Activated CD4-positive, alpha-beta T cell treated with anti-CD3 and anti-CD28 coated beads for 36 hours (primary cell): Measurements from ENCODE around the gene UMAD1. TPM values are rescaled to one million over a fixed set of nuclear protein-coding genes. Genes with fewer than 3 reads are reported as not detected.
"Not testable (repeated sequence)": the region's sequence is repeated elsewhere in the genome, so short reads cannot be mapped to it uniquely, and the experiment has no call there.

Experiments
- ATAC-seq: fragments of 200-7000 bp; cut with Tn5 transposase; one replicate; pipeline ENCODE4 v1.10.0; 2021; ENCODE audit warnings: mild to moderate bottlenecking, moderate library complexity
- CTCF ChIA-PET: fragments of 350-600 bp; sonication (Branson Sonifier 250); formaldehyde crosslinking; loops from one replicate; lab custom pipeline; 2021; ENCODE audit warnings: antibody characterized with exemption; lab: Charles Lee
- POLR2A ChIA-PET: fragments of 350-600 bp; sonication (Branson Sonifier 250); formaldehyde crosslinking; loops from one replicate; lab custom pipeline; 2021; ENCODE audit warnings: antibody characterized with exemption, inconsistent platforms; lab: Charles Lee
- DNase-seq: peaks from one replicate; pipeline ENCODE4 v3.0.0-alpha.2; 2020
- H3K27ac Mint-ChIP-seq: one replicate; pipeline ENCODE4 v1.8.0; 2021; ENCODE audit warnings: mixed read lengths
- H3K27me3 Mint-ChIP-seq: one replicate; pipeline ENCODE4 v1.8.0; 2021; ENCODE audit warnings: mixed read lengths
- H3K36me3 Mint-ChIP-seq: one replicate; pipeline ENCODE4 v1.8.0; 2021; ENCODE audit warnings: low read depth, mixed read lengths
- H3K4me1 Mint-ChIP-seq: one replicate; pipeline ENCODE4 v1.8.0; 2021; ENCODE audit warnings: mixed read lengths
- H3K4me3 Mint-ChIP-seq: one replicate; pipeline ENCODE4 v1.8.0; 2021; ENCODE audit warnings: mild to moderate bottlenecking, moderate library complexity, mixed read lengths
- H3K9me3 Mint-ChIP-seq: one replicate; pipeline ENCODE4 v1.8.0; 2021; ENCODE audit warnings: low read depth, mixed read lengths
- intact Hi-C, 2 experiments: fragments of 100-400 bp; cut with DNase I in 1 of 2; cut with micrococcal nuclease in 1 of 2; formaldehyde crosslinking; loops; one replicate each; pipeline versions ENCODE4 v1.14.2 to v1.15.1; 2022 to 2024; cut with DNase I, micrococcal nuclease
- total RNA-seq, 2 experiments: library from RNA; stranded (reverse); gene quantifications; one replicate each; pipeline ENCODE4 v1.2.3, GENCODE V29; 2021

UMAD1 gene
- total RNA-seq, 2 experiments from 2014 or later: 13.1 to 14.5 TPM

DNA sequence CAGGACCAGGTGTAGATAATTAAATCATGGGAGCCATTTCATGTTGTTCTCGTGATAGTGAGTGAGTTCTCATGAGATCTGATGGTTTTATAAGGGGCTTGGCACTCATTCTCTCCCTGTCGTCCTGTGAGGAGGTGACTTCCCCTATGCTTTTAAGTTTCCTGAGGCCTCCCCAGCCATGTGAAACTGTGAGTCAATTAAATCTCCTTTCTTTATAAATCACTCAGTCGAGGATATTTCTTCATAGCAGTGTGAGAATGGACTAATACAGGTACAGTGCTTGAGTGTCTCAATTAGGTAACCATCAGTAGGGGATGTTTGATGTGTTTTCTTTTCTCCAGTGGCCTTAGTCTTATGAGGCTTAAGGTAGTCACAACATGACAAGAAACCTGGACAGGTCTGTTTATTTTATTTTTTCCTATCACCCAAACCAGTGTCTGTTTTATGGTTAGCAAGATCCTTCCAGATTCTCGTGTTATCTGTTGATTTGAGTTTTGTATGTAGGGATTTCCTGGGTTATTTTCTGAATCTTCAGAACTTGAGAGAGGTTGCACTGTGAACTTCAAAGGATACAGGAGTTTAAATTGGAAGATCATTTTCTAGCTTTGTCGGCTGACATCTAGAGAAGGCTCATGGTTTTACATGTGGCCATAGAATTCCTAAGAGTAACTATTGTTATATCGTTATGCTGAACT lies 32.1 kb downstream of the UMAD1 start:
- no peaks in the 10 kb centered on the region for H3K27me3 Mint-ChIP-seq

DNA sequence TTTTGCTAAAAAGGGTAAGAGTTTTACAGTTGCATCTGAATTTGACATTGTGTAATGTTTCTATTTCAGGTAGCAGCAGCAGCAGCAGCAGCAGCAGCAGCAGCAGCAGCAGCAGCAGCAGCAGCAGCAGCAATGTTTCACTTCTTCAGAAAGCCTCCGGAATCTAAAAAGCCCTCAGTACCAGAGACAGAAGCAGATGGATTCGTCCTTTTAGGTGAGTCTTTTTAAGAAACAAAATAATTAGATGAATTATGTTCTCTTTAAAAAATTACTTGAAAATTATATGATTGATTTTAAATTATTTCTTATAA lies 32.6 kb downstream of the UMAD1 start:
- peaks cover 42% of the 10 kb centered on the region for H3K4me1 Mint-ChIP-seq
- intact Hi-C loops: no loop called here
- peak; percentile 8 for ATAC-seq
- H3K27me3 Mint-ChIP-seq: no peaks in the 10 kb centered on the region
- peaks cover 54% of the 10 kb centered on the region for H3K36me3 Mint-ChIP-seq
- peak overlapping the region; percentile 57 for H3K4me3 Mint-ChIP-seq
- CTCF ChIA-PET: no interaction called here
- H3K27ac Mint-ChIP-seq: peak overlapping the region; percentile 85
- peaks cover 25% of the 10 kb centered on the region for H3K9me3 Mint-ChIP-seq
- DNase-seq: no peak
- POLR2A ChIA-PET: no interaction called here

More for the DNA sequence above, 32.1 kb downstream of the UMAD1 start:
- Mint-ChIP-seq H3K27ac (peak overlapping the region; percentile 85), H3K36me3 (peaks cover 49% of the 10 kb centered on the region), H3K4me3 (peak overlapping the region; percentile 57), H3K9me3 (peaks cover 22% of the 10 kb centered on the region), H3K4me1 (peaks cover 42% of the 10 kb centered on the region)
- peak; percentile 92 for ATAC-seq
- ChIA-PET CTCF (no interaction called here), POLR2A (no interaction called here)
- intact Hi-C loops: loop anchor here in 1 of 2 experiments (1.0 kb wide), 1 partner anchor 32 kb away; the partner anchor contains the start of gene UMAD1
- peak; percentile 52 for DNase-seq

DNA sequence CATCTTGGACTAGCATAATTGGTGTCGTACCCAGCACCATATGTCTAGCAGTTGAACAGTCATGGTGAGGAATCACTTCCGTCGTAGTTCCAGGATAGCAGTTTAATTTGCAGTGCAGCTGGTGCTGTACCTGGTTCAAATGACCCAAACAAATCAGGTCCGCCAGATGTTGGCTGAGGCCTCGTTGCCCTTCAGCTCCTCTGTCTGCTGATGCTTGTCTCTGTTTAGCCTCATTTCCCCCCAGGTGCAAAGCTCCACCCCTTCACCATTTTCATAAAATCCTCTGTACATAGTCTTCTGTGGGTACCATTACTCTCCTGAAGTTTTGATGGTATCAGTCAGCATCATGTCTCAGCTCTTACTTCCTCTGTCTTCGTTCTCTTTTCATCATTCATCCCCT lies 35.1 kb downstream of the UMAD1 start:
- intact Hi-C loops: no loop called here
- POLR2A ChIA-PET: no interaction called here
- Mint-ChIP-seq H3K4me3 (no peak overlapping the region), H3K27me3 (no peaks in the 10 kb centered on the region), H3K36me3 (peaks cover 44% of the 10 kb centered on the region), H3K9me3 (peaks cover 10% of the 10 kb centered on the region), H3K27ac (no peak overlapping the region), H3K4me1 (peaks cover 45% of the 10 kb centered on the region)
- CTCF ChIA-PET: interaction anchor here (0.6 to 1.3 kb wide), 3 partner anchors 11 to 514 kb away, joined by 3 to 5 read pairs (median 3); no protein-coding TSS in a partner anchor
- ATAC-seq: no peak
- no peak for DNase-seq

DNA sequence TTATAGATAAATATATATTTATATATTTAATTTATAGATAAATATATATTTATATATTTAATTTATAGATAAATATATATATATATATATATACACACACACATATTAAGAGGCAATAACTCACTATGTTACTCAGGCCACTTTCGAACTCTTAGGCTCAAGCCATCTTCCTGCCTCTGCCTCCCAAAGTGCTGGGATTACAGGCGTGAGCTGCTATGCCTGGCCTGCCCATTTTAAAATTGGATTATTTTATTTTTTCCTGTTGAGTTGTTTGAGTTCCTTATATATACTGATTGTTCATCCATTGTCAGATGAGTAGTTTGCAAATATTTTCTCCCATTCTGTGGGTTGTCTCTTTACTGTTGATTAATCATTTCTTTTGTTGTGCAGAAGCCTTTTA lies 39.1 kb downstream of the UMAD1 start:
- ATAC-seq, H3K9me3 Mint-ChIP-seq, H3K27me3 Mint-ChIP-seq: not testable (repeated sequence)

DNA sequence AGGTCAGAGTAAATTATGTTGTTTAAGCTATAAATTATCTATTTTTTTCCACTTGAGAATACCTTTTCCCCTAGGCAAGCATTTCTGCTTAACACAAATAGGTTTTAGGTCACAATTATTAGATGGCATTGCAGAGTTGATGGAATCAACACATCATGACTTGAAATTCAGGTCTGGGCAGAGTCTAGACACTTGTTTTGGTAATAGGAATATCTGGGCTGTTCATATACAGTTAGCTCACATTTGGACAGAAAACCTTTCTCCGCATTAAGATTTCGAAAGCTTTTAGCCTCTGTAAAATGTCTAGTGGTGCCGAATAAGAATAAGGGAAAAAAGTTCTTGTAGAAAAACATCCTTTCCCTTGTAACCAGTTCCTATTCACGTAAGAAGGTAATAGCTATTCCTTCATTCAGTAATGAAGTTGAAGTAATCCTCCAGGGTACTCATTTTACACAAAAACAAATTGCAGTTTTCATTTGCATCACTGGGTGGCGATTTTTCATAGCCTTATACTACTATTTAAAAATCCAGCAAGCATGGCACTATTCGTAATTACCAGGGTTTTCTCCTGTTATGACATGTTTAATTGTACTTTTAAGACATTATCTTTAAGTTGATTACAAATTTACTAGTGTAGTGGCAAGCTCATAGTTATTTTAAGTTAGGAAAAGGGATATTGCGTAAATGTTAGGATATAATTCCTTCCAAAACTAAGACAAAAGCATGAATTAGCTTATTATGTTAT lies 40.8 kb downstream of the UMAD1 start:
- peaks cover 3% of the 10 kb centered on the region for H3K9me3 Mint-ChIP-seq
- ATAC-seq (peak; percentile 81), DNase-seq (peak; percentile 52)
- POLR2A ChIA-PET: no interaction called here
- H3K4me3 Mint-ChIP-seq: no peak overlapping the region
- peaks cover 8% of the 10 kb centered on the region for H3K36me3 Mint-ChIP-seq
- H3K4me1 Mint-ChIP-seq: peaks cover 27% of the 10 kb centered on the region
- H3K27me3 Mint-ChIP-seq: no peaks in the 10 kb centered on the region
- CTCF ChIA-PET: interaction anchor here (0.5 to 3.7 kb wide), 55 partner anchors 10 to 615 kb away, joined by 3 to 46 read pairs (median 5); partner anchors contain the start of genes RPA3 and UMAD1
- intact Hi-C loops: loop anchor here (1.0 to 2.0 kb wide), 6 partner anchors 80 to 615 kb away; no protein-coding TSS in a partner anchor
- H3K27ac Mint-ChIP-seq: peak overlapping the region; percentile 37

More for the DNA sequence above, 39.1 kb downstream of the UMAD1 start:
- CTCF ChIA-PET: interaction anchor here (0.8 to 3.7 kb wide), 5 partner anchors 12 to 510 kb away, joined by 3 to 46 read pairs (median 10); no protein-coding TSS in a partner anchor
- Mint-ChIP-seq H3K4me1 (peaks cover 31% of the 10 kb centered on the region), H3K36me3 (peaks cover 20% of the 10 kb centered on the region)
- H3K4me3 Mint-ChIP-seq, DNase-seq, H3K27ac Mint-ChIP-seq: not testable (repeated sequence)
- intact Hi-C loops: loop anchor here (2.0 kb wide), 3 partner anchors 361 to 617 kb away; no protein-coding TSS in a partner anchor
- POLR2A ChIA-PET: interaction anchor here (0.6 kb wide), 1 partner anchor 39 kb away, joined by 3 read pairs; the partner anchor contains the start of gene UMAD1

DNA sequence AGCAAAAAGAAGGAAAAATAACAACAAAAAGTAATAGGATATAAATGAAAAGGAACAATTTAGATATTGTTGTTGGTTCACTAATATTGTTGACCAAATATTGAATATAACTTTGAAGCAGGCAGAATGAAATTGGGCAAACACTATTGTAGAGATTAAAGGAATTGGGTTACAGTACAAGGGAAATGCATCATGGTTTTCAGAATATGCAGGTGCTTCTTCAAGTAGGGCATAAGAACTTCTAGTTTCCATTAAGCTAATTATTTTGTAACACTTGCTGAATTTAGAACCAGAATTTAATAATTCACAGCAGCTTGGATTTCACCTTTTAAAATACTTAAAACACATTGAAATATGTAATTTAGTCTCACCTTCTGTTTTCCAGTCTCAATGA lies 41.4 kb downstream of the UMAD1 start:
- ChIA-PET CTCF (interaction anchor here (0.7 to 3.7 kb wide), 41 partner anchors 10 to 614 kb away, joined by 3 to 46 read pairs (median 5); partner anchors contain the start of genes RPA3 and UMAD1), POLR2A (no interaction called here)
- Mint-ChIP-seq H3K36me3 (peaks cover 8% of the 10 kb centered on the region), H3K27me3 (no peaks in the 10 kb centered on the region), H3K27ac (no peak overlapping the region), H3K4me1 (peaks cover 32% of the 10 kb centered on the region), H3K9me3 (peaks cover 3% of the 10 kb centered on the region), H3K4me3 (no peak overlapping the region)
- intact Hi-C loops: loop anchor here (1.0 to 2.0 kb wide), 6 partner anchors 79 to 615 kb away; no protein-coding TSS in a partner anchor
- ATAC-seq (no peak), DNase-seq (no peak)

DNA sequence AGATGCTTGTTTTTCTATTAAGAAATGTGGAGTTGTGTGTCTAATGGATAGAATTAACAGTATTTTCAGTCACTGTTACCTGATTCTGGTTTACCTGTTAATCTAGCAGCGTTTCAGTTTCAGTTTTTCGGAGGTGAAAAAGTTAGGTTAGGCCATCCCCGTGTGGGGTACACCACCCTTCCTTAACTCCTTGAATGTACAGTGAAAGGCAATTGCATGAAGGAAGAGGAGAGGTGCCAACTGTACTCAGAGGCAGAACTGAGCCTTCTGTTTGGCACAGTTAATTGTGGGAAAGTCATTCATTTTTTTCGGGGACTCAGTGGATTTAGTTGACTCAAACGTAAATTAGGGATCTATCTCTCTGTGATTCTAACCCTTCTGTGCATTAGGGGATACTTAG lies 42.3 kb downstream of the UMAD1 start:
- POLR2A ChIA-PET: no interaction called here
- no peak for ATAC-seq
- Mint-ChIP-seq H3K27me3 (no peaks in the 10 kb centered on the region), H3K4me3 (no peak overlapping the region), H3K4me1 (peaks cover 36% of the 10 kb centered on the region), H3K36me3 (peaks cover 3% of the 10 kb centered on the region), H3K27ac (no peak overlapping the region), H3K9me3 (peaks cover 3% of the 10 kb centered on the region)
- intact Hi-C loops: no loop called here
- CTCF ChIA-PET: interaction anchor here (2.2 to 3.7 kb wide), 2 partner anchors 9 to 36 kb away, joined by 11 to 46 read pairs; partner anchors contain the start of gene RPA3
- no peak for DNase-seq

DNA sequence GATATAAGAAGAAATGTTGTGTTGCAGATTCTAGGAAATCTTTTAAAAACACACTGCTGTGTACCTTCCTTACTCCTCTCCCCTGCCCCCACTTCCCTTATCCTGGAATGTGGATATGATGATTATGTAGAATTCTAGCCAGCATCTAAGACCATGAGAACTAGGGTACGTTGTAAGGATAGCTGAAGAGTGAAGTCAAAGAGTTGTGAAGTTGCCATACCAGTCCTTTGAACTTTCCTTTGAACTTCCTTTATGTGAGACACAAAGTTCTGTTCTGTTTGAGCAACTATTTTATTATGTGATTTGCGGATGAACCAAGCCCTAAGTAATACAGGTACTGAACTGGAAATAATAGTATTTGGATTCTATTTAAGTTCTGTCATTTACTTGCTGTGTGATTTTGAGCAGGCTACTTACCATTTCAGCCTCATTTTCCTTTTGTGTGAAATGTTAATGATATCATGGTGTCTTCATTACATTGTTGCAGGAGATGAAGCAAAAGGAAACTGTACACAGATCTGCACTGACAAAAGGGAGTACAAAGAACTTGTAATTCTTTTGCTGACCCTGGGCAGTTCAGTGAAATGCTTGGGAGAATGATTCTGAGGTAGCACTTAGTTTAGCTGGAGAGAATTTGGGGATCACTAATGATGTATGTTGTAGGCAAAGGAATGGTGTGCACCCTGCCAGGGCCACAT lies 46.4 kb downstream of the UMAD1 start:
- no peaks in the 10 kb centered on the region for H3K9me3 Mint-ChIP-seq
- ChIA-PET POLR2A (no interaction called here), CTCF (interaction anchor here (0.6 to 1.5 kb wide), 2 partner anchors 11 to 26 kb away, joined by 3 read pairs; no protein-coding TSS in a partner anchor)
- peaks cover 18% of the 10 kb centered on the region for H3K4me1 Mint-ChIP-seq
- intact Hi-C loops: no loop called here
- H3K27ac Mint-ChIP-seq: no peak overlapping the region
- ATAC-seq (no peak), DNase-seq (no peak)
- H3K36me3 Mint-ChIP-seq: peaks cover 2% of the 10 kb centered on the region
- no peaks in the 10 kb centered on the region for H3K27me3 Mint-ChIP-seq
- H3K4me3 Mint-ChIP-seq: no peak overlapping the region

DNA sequence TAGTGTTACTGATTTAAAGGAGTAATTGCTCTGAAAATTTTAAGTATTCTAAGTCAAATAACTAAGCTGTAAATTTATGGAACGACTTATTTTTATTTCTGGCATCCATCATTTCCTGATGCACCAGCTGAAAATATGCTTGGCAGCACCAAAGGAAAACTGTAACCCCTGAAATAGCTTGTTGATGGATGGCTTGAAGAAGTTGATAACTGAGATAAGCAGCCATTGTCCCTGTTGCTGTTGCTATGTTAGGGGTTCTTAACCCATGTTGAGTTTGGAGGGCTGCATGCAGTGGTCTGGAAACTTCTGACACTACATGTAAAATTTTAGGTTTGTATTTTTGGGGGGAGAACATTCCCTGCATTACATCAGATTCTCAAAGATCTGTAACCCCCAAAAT lies 47.2 kb downstream of the UMAD1 start:
- intact Hi-C loops: no loop called here
- ChIA-PET CTCF (interaction anchor here (0.6 to 1.5 kb wide), 5 partner anchors 12 to 529 kb away, joined by 3 to 4 read pairs (median 3); no protein-coding TSS in a partner anchor), POLR2A (no interaction called here)
- DNase-seq (no peak), ATAC-seq (no peak)
- Mint-ChIP-seq H3K27me3 (no peaks in the 10 kb centered on the region), H3K36me3 (peaks cover 5% of the 10 kb centered on the region), H3K27ac (no peak overlapping the region), H3K4me1 (peaks cover 16% of the 10 kb centered on the region), H3K9me3 (no peaks in the 10 kb centered on the region), H3K4me3 (no peak overlapping the region)

DNA sequence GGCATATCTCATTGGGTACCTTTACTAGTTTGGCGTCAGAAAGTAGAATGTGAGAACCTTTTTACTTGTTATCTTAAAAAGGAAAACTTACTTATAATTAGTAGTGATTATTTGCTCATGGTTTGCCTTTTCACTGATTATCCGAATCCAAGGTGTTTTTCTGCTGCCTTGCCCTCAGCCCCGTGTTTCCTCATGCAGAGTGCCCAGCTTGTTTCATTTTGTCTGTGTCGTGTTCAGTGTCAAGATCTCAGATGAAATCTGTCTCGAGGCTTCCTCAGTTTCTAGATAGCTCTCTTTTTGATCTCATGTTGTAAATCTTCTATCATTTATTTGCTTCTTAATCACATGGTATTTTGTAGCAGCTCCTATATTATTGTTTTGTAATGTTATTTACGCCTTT lies 47.8 kb downstream of the UMAD1 start:
- POLR2A ChIA-PET: no interaction called here
- ATAC-seq (no peak), DNase-seq (no peak)
- Mint-ChIP-seq H3K9me3 (no peaks in the 10 kb centered on the region), H3K27ac (no peak overlapping the region), H3K4me1 (peaks cover 12% of the 10 kb centered on the region), H3K36me3 (peaks cover 5% of the 10 kb centered on the region), H3K27me3 (no peaks in the 10 kb centered on the region), H3K4me3 (no peak overlapping the region)
- CTCF ChIA-PET: interaction anchor here (0.6 to 1.2 kb wide), 3 partner anchors 16 to 529 kb away, joined by 3 to 4 read pairs (median 3); no protein-coding TSS in a partner anchor
- intact Hi-C loops: no loop called here

DNA sequence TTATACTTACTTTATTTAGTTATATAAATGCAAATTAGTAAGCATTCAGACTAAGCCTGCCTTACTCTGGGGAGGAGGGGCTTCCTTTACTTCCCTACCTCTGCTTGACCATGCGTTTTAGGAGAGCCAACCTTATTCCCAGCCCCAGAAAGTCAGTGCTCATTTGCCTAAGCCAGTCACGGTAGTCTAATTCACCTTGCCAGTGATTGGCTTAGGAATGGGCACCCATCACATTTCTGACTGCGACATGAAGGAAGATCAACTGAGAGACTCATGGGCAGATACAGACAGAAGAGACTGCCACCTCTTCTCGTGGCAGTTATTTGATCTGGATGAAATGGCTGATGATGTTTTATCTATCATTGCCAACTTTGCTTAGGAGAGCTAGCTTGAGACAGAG lies 48.4 kb downstream of the UMAD1 start:
- ChIA-PET CTCF (interaction anchor here (0.6 to 5.4 kb wide), 4 partner anchors 8 to 665 kb away, joined by 3 to 46 read pairs (median 3); no protein-coding TSS in a partner anchor), POLR2A (no interaction called here)
- H3K4me3 Mint-ChIP-seq: no peak overlapping the region
- ATAC-seq: no peak
- no peaks in the 10 kb centered on the region for H3K9me3 Mint-ChIP-seq
- peaks cover 5% of the 10 kb centered on the region for H3K36me3 Mint-ChIP-seq
- H3K27me3 Mint-ChIP-seq: no peaks in the 10 kb centered on the region
- intact Hi-C loops: no loop called here
- no peak overlapping the region for H3K27ac Mint-ChIP-seq
- peaks cover 12% of the 10 kb centered on the region for H3K4me1 Mint-ChIP-seq
- DNase-seq: no peak
